Head of caudate nucleus (tissue), 42 donors: Measurements from ENCODE around the gene CLEC14A.

ENCODE experiments used
- DNase-seq, 42 donors: peaks; one replicate each; pipeline versions ENCODE4 v3.0.0 to v3.0.0-alpha.2; 2020 to 2021; ENCODE audit warnings: mixed read lengths in 7 of 42
- intact Hi-C: fragments of 100-400 bp; cut with DNase I; formaldehyde crosslinking; loops from one replicate; pipeline ENCODE4 v1.15.0; 2022

Gene CLEC14A

DNA sequence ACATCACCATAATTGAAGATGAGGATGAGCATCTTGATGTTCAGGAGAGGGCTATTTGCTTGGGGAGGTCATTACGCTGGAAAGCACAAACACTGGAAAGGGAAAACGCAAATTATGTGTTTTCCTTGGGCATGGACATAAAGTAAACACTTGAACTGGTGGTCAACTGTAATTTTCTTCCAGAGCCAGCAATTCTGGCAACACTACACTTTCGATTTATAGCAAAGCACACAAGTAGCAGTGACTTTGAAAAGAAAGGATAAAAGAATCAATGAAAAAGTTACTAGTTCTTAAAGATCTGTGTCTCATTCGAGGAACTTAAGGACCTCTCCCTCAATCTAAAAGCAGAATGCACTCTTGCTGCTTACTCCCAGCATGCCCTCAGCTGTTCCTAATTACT lies 2.2 kb downstream of the CLEC14A start:
- DNase-seq: no peak
- intact Hi-C loops: no loop called here

DNA sequence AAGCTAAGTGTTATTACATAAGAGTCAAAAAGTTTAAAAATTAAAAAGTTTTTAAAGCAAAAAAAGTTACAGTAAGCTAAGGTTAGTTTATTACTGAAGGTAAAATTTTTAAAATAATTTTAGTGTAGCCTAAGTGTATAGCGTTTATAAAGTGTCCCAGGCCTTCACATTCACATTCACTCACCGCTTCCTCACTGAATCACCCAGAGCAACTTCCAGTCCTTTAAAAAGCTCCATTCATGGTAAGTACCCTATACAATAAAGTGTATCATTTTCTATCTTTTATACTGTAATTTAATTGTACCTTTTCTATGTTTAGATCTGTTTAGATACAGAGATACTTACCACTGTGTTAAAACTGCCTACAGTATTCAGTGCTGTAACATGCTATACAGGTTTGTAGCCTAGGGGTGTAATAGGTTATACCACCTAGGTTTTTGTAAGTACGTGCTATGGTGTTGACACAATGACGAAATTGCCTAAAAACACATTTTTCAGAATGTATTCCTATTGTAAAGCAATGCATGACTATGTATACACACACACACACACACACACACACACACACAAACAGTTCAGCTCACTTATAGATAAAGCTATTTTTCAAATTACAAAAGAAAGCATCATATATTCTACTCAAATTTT lies 3.7 kb downstream of the CLEC14A start:
- intact Hi-C loops: no loop called here

DNA sequence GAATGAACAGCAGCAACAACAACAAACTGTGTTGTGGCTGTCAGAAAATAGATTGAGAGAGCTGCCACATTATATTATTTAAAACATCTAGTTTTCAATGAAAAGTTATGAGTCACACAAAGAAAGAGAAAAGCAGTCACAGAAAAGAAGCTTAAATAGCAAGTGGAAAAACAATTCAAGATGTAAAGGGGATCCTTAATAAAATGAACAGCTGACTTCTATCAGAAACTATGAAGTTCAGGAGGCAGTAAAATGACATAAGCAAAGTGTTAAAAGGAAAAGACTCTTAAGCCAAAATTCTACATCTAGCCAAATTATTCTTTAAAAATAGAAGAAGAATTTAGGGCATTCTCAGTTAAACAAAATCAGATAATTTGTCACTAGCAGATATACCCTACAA lies 5.6 kb downstream of the CLEC14A start:
- no peak for DNase-seq
- intact Hi-C loops: no loop called here

More for the DNA sequence above, 3.7 kb downstream of the CLEC14A start:
- no peak for DNase-seq

DNA sequence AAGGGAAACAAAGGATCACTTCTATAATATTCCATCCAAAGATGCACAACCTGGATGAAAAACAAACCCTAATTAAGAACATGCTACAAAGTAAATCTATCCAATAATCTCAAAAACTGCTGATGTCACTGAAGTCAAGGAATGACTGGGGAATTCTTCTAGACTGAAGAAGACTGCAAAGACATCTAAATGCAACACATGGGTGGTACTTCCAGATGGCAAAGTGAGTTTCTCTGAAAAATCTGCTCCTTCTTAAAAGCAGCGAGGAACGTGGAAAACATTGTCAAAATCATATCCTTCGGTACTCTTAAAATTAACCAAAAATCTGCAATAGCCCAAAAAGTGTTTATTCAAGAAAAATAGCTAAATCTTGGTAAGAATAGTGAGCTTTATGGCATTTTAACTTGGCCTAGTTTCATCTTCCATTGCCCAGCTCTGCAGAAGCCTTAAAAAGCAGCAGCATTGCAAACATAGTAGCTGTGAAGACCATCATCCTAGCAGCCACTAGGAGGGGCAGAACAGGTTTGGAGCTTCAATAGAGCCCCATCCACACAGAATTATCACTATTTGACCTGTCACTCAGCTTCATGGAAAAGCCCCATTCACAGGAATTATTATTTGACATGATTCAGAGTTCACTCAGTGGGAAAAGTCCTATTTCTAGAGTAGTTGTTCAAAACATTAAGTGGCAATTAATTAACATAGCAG lies 7.4 kb downstream of the CLEC14A start:
- intact Hi-C loops: no loop called here
- no peak for DNase-seq

DNA sequence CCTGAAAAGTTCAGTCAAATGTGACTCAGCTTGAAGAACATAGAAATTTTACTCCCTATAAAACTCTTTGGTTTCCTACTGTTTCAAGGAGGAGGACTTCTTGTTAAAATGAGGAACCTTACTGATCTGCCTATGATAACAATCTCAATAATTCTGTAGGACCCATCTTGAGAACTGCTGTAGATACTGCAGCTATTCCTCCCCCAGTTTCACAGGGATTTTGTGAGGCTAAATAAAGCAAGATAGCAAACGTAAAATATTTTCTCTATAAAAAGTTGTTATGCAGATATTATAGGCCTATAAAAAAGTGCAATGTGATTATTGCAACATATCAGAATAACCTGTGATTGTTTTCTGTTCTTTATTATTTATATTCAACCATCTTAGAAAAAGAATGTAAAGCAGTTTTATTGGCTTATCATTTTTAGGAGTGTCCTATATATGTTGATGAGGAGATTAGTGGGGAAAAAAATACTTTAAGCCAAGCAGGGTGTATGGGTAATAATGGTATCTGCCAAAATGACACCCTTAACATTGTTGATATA lies 12.1 kb downstream of the CLEC14A start:
- DNase-seq: no peak

DNA sequence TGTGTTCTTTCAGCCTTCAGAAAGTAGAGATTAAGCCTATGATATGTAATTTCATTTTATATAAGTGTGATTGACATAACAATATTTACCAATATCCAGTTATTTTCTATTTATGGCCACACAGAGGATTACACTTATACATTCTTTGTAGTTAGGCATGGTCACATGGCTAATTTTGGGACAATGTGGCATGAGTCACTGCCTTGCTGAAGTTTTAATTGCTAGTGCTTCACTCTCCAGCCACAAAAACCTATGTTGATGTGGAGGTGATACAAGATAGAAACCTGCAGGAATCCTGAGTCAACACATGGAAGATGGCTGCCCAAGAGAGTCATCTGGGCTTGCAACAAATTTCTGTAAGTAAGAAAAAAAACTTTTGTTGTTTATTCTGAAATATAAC lies 17.0 kb downstream of the CLEC14A start:
- DNase-seq: no peak
- intact Hi-C loops: no loop called here

More for the DNA sequence above, 12.1 kb downstream of the CLEC14A start:
- intact Hi-C loops: no loop called here

DNA sequence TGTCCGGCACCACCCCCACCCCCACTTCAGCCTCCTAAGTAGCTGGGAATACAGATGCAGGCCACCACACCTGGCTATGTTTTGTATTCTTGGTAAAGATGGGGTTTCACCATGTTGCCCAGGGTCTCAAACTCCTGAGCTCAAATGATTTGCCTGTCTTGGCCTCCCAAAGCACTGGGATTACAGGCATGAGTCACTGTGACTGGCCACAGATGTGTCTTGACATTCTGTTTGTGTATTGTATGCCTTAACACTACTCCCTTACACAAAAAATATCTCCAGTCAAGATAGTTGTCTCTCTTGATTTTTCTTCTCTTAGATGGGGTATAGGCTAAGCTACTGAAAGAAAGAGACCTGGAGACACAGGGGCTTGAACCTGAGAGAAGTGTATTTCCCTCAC lies 17.6 kb downstream of the CLEC14A start:
- intact Hi-C loops: no loop called here
- DNase-seq: no peak

DNA sequence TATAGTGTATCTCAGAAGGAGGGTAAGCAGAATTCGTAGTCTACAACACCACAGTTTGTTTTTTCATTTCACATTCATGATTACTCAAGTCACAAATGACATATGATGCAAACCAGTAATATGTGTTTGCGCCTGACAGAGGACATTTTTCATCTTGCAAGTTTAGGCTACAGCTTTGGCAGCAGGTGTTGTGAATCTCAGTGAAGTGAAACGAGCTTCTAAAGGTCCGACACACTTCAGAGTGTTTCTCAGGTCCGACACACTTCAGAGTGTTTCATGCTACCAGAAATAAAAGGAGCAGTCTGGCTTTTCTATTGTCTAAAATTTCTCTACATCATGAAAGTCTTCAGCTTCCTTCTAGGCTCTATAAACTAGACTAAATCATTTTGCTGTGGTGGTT lies 22.7 kb downstream of the CLEC14A start:
- no peak for DNase-seq
- intact Hi-C loops: no loop called here

DNA sequence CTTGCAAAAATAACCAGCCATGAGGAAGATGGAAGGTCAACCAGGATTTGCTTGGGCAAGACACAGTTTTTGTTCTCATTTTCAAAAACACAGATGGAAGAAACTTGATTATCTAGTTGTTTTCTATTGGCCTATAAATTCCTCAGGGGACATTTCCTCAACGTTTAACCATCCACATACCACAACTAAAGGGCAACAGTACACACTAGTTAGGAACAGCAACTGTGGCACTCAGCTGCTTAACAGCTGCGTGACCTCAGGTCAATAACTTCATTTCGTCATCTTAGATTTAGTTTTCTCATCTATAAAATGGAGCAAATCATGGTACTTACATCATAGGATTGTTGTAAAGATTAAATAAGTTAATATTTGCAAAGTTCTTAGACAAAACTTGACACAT lies 29.5 kb downstream of the CLEC14A start:
- DNase-seq: no peak
- intact Hi-C loops: no loop called here

DNA sequence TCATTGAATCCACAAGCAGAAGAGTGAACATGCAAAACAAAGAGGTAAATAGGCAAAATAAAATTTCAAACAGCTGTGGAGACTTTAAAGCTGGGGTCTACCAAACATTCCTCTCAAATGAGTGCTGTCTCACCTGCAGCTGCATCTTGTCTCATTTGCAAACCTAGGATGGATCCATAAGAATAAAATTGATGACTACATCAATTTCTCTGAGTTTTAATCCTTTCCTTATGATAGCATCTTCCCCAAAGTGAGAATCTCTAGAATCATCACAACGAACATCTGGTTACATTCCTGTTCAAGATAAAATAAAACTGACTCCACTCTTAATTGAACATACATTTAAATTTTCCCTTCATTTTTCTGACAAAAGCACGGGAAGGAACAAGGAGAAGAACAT lies 29.9 kb downstream of the CLEC14A start:
- intact Hi-C loops: no loop called here
- DNase-seq: no peak

DNA sequence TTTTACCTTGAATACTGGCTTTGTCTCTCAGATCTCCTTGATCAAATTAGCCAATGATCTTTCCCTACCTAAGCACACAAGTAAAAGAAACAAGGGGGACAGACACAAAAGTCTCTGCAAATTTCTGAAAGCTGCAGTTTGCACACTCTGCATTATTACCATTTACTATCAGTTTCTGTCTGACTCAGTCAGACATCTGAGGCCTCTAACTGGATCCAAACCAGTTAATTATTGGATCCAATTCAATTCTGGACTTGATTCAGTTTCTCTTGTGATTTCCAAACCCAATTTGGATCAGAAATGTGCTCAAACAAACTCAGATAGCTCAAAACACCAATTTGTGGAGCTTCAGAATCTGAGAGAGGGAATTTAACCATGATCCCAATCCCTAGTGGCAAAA lies 31.6 kb downstream of the CLEC14A start:
- no peak for DNase-seq
- intact Hi-C loops: no loop called here

DNA sequence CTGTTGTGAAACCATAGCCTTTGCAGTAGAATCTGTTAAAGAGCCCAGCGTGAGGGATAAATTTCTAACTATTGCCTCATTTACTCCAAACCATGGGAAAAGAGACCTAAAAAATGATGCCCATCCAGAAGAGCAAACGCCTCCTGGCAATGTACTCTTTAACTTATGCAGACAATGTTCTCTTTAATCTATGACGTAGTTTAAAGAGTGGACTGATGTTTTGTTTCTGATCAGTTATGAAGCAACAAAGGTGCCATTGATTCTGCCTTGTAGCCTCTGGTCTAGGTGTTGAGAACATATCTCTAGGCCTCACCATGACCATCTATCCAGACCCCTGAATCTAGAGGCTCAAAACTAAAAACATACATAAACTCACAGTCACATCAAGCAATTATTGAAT lies 34.8 kb downstream of the CLEC14A start:
- no peak for DNase-seq
- intact Hi-C loops: no loop called here

DNA sequence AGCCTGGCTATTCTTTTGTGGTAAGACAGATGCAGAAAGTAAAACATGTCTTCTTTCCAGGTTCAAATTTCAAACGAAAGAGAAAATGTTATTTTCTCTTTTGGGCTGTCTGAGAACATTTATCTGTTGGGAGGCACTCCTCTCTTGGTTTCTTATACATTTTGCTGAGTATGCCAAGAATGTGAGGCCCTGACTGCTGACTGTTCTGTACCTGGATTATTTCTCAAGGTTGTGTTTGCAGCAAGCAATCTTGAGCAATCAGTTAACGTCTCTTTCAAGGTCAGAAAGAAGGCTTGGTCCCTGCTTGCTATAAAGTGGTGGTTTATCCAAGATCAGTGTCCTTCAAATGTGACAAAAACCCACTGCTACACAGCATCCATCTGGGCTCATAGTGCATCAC lies 38.3 kb downstream of the CLEC14A start:
- intact Hi-C loops: no loop called here
- DNase-seq: no peak

DNA sequence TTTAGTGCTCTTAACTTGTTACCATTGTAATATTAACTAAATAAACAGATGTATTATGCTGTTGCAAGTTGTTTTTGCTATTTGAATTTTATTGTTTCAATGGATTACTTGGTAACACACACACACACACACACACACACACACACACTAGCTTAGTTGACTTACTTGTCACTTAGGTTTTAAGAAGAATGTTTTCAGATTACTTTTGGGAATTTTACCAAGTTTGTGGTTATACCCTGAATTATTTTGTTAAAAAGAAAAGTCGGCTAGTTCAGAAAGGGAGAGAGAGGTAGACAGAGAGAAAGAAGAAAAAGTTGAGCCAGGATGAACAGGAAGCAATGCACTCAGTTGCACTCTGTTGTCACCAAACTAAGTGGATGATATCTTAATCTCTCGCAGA lies 42.9 kb downstream of the CLEC14A start:
- DNase-seq: no peak
- intact Hi-C loops: no loop called here

DNA sequence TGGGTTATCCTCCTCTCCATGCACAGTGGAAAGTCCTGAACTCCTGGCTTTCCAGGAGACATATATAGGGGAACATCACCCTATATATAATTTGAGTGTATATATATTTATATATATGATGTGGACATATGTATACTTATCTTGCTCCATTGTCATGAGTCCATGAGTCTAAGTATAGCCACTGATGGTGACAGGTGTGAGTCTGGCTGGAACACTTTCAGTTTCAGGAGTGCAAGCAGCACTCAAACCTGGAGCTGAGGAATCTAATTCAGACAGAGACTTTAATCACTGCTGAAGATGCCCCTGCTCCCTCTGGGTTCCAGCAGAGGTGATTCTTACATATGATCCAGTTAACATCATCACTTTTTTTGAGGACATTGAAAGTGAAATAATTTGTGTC lies 43.8 kb downstream of the CLEC14A start:
- no peak for DNase-seq

DNA sequence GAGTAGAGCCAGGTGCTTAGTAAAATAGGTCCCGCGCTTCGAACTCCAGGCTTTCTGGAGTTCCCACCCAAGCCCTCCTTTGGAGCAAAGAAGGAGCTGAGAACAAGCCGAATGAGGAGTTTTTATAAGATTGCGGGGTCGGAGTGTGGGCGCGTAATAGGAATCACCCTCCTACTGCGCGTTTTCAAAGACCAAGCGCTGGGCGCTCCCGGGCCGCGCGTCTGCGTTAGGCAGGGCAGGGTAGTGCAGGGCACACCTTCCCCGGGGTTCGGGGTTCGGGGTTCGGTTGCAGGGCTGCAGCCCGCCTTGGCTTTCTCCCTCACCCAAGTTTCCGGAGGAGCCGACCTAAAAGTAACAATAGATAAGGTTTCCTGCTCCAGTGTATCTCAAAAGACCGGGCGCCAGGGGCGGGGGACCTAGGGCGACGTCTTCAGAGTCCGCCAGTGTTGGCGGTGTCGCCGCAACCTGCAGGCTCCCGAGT lies 44.6 kb downstream of the CLEC14A start:
- peak in 1 of 42 donors; percentile 42 for DNase-seq
- intact Hi-C loops: no loop called here

More for the DNA sequence above, 43.8 kb downstream of the CLEC14A start:
- intact Hi-C loops: no loop called here

DNA sequence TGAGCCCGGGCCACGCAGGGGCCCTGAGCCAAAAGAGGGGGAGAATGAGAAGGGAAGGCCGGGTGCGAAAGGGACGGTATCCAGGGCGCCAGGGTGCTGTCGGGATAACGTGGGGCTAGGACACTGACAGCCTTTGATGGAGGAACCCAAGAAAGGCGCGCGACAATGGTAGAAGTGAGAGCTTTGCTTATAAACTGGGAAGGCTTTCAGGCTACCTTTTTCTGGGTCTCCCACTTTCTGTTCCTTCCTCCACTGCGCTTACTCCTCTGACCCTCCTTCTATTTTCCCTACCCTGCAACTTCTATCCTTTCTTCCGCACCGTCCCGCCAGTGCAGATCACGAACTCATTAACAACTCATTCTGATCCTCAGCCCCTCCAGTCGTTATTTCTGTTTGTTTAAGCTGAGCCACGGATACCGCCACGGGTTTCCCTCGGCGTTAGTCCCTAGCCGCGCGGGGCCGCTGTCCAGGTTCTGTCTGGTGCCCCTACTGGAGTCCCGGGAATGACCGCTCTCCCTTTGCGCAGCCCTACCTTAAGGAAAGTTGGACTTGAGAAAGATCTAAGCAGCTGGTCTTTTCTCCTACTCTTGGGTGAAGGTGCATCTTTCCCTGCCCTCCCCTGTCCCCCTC lies 45.2 kb downstream of the CLEC14A start:
- intact Hi-C loops: no loop called here
- DNase-seq: peak in 1 of 42 donors; percentile 9

DNA sequence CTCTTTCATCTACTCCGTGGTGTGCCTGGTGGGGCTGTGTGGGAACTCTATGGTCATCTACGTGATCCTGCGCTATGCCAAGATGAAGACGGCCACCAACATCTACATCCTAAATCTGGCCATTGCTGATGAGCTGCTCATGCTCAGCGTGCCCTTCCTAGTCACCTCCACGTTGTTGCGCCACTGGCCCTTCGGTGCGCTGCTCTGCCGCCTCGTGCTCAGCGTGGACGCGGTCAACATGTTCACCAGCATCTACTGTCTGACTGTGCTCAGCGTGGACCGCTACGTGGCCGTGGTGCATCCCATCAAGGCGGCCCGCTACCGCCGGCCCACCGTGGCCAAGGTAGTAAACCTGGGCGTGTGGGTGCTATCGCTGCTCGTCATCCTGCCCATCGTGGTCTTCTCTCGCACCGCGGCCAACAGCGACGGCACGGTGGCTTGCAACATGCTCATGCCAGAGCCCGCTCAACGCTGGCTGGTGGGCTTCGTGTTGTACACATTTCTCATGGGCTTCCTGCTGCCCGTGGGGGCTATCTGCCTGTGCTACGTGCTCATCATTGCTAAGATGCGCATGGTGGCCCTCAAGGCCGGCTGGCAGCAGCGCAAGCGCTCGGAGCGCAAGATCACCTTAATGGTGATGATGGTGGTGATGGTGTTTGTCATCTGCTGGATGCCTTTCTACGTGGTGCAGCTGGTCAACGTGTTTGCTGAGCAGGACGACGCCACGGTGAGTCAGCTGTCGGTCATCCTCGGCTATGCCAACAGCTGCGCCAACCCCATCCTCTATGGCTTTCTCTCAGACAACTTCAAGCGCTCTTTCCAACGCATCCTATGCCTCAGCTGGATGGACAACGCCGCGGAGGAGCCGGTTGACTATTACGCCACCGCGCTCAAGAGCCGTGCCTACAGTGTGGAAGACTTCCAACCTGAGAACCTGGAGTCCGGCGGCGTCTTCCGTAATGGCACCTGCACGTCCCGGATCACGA lies 46.0 kb downstream of the CLEC14A start:
- peak in 2 of 42 donors; percentile 3 to 42 for DNase-seq
- intact Hi-C loops: no loop called here
